GM21723 (cell line): ENCODE data around the gene ACKR1.

Source experiments
- ATAC-seq: cut with Tn5 transposase; IDR thresholded peaks from one replicate; pipeline ENCODE4 v1.9.1; 2021; ENCODE audit warnings: mild to moderate bottlenecking, moderate library complexity; ENCODE audit not compliant: unreplicated experiment

The ACKR1 gene

GRCh38 chr1:159187033-159187432, 17.6 kb upstream of the ACKR1 start:
- ATAC-seq = no peak

DNA sequence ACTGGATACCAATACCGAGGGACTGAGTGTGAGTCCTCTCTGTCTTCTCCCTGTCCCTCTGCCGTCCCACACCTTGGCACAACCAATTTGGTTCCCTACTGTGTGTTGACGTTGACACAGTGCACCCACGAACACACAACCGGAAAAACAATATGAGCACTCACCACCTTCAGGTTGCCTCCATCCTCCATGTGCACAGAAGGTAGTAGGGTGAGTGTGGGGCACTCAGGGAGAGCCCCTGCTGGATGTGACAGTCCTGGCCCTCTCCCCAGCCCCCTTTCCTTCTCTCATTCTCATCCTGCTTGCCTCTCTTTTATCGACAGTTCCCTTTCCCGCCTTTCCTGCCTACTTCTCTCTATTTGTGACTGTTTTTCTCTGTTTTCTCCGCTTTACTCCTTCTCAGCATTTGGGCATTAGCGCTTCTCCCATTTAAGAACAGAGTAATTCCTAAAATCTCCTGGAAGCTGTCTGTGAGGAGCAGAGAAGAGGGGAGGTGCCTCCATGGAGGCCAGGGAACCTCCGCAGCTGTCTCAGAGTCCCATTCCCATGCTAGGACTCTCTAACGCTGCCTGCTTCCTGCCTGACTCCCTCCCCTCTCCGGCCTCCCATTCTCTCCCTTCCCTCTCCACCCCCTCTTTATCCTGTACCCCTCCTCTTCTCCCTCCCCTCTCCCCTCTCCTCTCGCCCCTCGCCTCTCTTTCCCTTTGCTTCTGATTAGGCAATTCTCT, 16.9 kb upstream of the ACKR1 start:
- no peak for ATAC-seq

DNA sequence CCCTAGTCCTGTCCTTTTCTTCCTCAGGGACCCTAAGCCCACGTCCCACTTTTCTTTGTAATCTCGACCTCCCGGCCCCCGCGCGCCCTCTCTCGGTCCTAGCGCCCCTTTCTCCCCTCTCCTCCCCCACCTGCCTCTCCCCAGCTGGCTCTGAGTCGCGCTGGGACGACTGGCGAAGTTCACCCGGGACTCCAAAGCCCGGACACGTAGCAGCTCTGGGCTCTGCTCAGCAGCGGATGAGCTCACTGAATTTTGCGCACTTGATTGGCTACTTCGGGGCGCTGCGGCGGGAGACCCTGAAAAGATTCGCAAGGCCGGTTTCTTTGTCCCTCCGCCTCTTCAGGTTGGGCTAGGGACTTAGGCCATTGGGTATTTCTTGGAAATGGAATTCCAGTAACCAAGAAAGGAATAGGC, 16.3 kb upstream of the ACKR1 start:
- ATAC-seq = peak; percentile 86

GRCh38 chr1:159190441-159190840, 14.2 kb upstream of the ACKR1 start:
- no peak for ATAC-seq

DNA sequence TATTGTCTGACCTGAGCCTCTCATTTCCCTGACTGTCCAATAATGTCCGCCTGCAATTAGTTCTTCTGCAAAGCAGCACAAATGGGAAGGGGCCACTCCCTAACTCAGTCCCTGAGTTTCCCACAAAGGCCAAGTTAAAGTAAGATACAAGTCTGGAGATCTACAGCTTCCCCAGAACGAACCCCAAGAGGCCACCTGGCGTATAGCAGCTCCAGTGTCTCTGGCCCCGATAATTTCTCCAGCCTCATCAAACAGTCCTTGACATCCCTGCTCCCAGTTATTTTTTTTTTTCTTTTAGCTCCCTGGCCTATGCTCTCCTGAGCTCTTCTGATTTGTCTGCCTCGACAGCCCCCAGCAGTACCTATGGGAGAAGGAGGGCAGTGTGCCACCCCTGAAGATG, 8.1 kb upstream of the ACKR1 start:
- no peak for ATAC-seq

GRCh38 chr1:159197561-159198557, 6.8 kb upstream of the ACKR1 start:
- ATAC-seq = peak; percentile 72

- ATAC-seq = no peak
Observed at GRCh38 chr1:159199901-159200300, 4.8 kb upstream of the ACKR1 start.

GRCh38 chr1:159200769-159201168, 3.9 kb upstream of the ACKR1 start:
- no peak for ATAC-seq

GRCh38 chr1:159201642-159202041, 3.0 kb upstream of the ACKR1 start:
- ATAC-seq = no peak

GRCh38 chr1:159203610-159204009, 1.1 kb upstream of the ACKR1 start:
- no peak for ATAC-seq

- ATAC-seq = no peak
Observed at GRCh38 chr1:159205225-159205624, 550 bp downstream of the ACKR1 start.

DNA sequence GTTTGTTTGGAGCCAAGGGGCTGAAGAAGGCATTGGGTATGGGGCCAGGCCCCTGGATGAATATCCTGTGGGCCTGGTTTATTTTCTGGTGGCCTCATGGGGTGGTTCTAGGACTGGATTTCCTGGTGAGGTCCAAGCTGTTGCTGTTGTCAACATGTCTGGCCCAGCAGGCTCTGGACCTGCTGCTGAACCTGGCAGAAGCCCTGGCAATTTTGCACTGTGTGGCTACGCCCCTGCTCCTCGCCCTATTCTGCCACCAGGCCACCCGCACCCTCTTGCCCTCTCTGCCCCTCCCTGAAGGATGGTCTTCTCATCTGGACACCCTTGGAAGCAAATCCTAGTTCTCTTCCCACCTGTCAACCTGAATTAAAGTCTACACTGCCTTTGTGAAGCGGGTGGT, 1.4 kb downstream of the ACKR1 start:
- ATAC-seq = no peak

DNA sequence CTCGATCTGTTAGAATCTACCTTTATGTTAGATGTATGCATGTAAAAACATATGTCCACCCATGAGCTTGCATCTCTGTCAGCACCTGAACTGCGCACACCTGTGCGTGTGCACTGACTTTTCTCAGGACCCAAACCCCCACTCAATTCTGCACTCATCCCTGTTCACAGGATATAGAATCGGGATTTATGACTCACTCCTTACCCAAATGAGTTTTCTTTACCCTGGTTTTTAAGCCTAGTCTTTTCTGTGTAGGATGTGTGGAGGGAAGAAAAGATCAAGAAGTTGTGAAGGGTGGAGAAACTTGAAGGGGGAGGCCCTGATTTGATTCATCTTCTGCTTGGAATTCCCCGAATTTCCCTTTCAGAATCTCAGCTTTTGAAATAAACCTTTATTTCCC, 2.4 kb downstream of the ACKR1 start:
- ATAC-seq = no peak

- no peak for ATAC-seq
Observed at GRCh38 chr1:159207774-159208173, 3.1 kb downstream of the ACKR1 start.

GRCh38 chr1:159208175-159208825, 3.6 kb downstream of the ACKR1 start:
- ATAC-seq = no peak

- no peak for ATAC-seq
Observed at GRCh38 chr1:159209061-159209460, 4.4 kb downstream of the ACKR1 start.

DNA sequence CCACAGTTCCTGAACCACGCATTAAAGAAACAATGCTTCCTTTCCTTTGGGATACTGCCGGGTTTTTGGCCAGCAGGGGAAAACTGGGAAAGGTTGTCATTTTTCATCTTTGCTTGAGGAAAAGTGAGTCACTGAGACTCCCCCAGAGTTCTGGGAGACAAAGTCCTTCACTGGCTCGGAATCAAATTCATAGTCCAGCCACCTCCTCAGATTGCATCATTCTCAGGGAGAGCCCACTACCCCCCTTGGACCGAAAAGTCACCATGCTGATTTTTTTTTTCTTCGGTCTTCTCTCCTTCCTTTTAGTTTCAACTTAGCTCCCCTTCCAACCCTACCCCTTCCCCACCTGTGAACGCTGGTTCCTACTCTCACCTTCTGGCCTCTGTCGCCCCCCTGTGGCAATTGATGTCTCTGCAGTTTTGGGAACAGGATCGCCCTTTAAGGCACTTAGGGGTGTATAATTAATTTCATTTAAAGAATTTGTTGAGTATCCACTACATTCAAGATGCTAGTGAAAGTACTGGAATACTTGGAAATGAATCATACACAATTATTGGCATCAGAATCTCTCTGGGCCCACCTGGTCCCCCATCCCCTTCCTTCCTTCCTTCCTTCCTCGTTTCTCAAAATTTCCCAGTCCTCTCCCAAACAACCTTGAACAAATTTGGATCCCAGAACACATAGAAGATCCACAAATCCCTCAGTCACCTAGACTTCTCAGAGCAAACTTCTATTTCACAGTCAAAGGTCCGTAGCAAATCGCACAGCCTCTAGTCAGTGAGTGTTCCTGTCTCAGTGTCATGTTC, 6.9 kb downstream of the ACKR1 start:
- ATAC-seq = no peak

- ATAC-seq = no peak
Observed at GRCh38 chr1:159212596-159212995, 7.9 kb downstream of the ACKR1 start.

- ATAC-seq = peak; percentile 62
Observed at GRCh38 chr1:159214149-159214760, 9.6 kb downstream of the ACKR1 start.
